AG08396 (cell line): Measurements from ENCODE around the gene SLC16A2.
"Not testable (repeated sequence)": the region's sequence is repeated elsewhere in the genome, so short reads cannot be mapped to it uniquely, and the experiment has no call there.

Experiments
- DNase-seq: peaks from one replicate; pipeline ENCODE4 v3.0.0; 2012; ENCODE audit warnings: low spot score, mixed read lengths

Gene SLC16A2

DNA sequence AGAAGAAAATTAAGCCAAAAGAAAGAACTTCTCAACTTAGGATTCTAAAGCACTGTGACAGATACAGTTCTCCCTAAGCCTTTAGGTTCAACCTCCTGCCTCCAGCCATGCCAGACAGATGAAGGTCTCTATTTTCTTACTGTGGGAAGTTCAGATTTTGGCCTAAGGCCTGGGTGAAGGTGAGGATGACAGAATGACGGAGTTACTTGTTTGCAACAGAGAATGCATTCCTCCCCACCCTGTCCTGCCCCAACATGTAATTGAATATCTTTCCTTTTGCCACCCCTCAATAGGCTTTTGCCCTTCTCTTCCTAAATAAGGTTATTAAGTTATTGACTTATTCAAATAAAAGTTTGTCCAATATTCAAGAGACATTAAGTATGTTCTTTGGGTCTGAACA is 25.6 kb downstream of the SLC16A2 start:
- no peak for DNase-seq

DNA sequence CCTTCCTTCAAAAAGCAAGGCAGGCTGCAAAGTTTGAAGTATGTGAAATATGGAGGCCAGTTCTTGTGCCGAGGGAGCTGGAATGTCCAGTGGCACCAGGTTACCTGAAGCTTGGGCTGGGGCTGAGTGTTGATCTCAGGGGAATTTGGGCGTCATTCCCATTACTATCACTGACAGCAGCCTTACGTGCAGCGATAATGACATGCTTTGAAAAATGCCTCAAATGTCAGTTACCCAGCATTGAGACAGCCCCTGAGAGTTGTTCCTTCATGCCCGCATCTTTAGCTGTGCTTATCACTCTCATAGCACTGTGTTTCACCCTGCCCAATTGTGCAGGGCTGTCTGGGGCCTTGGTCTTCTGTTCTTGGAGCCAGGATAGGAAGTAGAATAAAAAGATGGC is 27.4 kb downstream of the SLC16A2 start:
- DNase-seq = no peak

DNA sequence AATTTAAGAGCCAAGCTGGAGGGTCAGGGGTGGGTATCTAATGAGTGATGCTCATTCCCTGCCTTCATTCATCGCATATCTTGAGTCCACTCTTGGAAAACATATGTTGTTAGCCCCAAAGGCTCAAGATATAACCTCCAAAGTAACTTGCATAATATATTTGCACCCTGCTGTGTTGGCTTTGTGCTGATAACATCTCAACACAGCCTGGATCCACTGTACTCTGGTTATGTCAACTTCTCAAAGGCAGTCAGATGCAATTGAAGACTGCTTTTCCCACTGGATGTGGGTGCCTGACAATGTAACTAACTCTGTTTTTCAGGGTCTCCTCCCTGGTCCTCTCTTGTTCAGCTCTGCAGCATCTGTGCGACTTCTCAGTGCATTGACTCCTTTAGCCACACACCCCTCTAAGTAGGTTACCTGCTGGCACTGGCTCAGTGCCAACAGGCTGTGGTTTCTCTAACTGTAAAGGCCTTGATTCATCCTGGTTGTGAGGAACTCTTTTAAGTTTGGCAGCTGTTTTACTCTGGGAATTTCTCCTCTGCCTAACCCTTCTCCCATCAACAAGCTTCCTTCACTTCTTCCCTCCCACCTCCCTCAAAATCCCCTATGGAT is 28.1 kb downstream of the SLC16A2 start:
- DNase-seq = no peak

DNA sequence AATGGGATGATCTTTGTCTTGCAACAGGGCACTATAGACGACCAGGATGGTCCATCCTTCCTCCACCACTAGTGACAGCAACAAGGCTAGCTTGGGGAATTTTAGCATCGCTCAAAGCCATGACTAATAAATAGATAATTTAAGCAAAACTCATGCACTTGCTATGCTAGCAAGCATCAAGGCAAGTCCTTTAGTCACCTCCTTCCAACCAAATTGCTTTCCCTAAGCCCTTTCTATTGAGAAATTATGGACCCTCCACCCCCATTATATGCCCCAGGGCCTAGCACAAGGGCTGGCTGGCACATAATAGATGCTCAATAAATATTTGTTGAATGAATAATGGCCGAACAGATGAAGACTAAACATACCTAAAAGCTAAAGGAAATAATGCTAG is 28.6 kb downstream of the SLC16A2 start:
- DNase-seq = peak; percentile 20

DNA sequence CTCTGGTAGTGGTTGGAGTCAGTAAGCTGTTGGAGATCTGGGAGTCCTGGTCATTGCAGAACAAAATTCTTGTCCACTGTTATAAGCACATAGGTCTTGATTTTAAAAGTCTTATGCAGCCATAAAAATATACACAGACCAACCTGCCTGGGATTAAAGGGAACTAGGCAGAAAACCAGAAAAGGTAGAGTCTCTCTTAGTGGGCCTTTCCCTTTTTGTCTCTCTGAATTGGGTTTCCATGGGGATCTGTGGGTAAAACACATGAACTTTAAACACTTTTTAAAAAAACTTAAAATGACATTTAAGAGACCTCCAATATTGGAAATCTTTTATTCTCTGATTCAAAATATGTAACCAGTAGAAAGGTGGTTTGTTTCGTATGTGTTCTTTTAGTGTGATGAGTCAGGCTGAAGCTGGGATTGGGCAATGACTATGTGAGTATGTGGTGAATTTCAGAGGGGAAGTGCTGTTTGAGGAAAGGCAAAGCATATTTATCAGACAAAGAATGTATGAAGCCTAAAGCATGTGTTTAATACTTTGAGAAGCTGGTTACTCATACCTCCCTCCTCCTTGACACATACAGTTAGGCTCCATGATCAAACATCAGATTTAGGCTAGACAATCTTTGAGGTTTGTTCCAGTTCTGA is 29.6 kb downstream of the SLC16A2 start:
- peak; percentile 65 for DNase-seq

DNA sequence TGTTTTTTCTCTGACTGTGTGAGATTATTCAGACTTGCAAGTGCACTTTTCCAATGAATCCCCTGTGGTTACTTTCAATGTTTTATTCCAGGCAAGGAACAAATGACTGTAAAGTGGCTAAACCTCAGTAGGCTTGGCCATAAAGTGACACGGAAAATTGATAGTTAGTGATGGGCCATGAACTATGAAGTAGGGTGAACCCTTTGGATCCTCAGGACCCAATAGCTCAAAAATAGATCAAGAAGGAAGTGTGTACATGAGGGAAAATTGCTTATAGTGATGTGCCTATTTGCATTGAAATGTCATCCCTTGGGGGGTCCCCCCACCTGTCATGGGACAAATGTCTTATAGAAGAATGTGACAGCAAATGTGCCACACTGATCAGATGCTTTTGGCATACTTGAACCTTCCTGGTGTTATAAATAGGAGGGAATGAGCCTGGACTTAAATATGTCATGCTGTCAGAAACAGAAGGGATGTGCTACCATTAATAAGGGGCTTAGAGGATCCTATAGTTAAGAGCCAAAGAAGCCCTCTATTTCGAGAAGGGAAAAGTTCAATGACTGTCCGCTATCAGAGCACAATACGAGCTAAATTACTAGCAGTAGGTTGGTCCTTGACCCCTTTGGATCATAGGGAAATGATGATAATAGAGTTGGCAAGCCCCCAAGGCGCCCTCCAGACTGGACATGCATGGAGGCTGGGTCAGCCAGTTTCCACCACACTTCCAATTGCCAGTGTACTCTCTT is 30.3 kb downstream of the SLC16A2 start:
- DNase-seq = no peak

DNA sequence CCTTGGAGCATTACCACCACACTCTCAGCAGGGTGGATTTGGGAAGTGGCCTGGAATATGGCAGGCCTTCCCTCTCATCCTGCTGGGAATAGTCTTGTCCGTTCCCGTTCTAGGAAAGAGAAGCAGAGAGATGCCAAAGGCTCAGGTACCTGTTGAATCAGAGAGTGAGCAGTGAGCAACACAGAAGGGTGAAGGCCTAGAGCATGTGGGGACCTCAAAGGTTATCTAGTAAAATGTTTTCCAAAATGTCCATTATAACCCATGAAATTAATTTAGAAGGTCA is 30.8 kb downstream of the SLC16A2 start:
- no peak for DNase-seq

DNA sequence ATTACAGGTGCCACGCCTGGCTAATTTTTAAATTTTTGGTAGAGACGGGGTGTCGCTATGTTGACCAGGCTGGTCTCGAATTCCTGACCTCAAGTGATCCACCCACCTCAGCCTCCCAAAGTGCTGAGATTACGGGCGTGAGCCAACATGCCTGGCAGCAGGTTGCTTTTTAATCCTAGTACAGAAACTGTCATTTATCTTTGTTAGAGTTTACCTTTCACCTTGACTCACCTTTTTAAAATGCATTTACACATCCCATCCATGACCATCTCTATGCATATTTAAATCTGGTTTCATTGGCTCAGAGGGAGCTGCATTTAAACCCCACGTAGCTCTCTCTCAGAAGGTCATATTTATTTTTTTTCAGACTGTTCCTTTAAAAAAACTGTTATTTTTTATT is 31.9 kb downstream of the SLC16A2 start:
- no peak for DNase-seq

DNA sequence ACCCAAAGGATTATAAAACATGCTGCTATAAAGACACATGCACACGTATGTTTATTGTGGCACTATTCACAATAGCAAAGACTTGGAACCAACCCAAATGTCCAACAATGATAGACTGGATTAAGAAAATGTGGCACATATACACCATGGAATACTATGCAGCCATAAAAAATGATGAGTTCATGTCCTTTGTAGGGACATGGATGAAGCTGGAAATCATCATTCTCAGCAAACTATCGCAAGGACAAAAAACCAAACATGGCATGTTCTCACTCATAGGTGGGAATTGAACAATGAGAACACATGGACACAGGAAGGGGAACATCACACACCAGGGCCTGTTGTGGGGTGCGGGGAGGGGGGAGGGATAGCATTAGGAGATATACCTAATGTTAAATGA is 32.9 kb downstream of the SLC16A2 start:
- DNase-seq = not testable (repeated sequence)

DNA sequence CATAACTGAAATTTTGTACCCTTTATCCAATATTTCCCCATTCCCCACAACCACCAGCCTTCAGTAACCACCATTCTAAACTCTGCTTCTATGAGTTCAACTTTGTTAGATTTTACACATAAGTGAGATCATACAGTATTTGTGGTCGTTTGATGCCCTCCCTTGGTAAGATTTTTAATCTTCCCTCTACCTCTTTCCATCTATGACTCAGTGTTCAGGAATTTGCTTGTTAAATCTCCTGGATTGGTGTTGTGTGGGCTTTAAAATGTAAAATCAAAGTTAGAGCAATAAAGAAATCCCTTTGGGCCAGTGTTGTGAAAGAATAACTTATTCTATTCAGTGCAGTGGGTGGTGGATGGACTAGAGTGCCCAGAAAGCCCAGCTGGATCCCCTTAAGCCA is 37.4 kb downstream of the SLC16A2 start:
- no peak for DNase-seq

DNA sequence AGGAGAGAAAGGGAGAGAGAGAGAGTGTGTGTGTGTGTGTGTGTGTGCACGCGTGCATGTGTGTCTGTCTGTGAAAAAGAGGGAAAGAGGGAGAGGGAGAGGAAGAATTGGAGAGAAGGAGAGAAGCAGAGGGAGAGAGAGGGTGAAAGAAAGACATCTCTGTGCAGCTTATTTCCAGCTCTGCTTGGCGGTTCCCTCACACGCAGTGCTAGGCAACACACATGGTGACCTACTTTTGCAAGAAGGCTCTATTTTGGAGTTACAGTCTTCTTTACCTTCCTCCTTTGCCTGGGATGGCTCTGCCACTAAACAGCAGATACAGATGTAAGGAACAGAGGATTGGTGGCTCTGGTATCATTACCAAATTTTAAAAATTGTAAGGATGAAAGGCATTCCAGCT is 40.1 kb downstream of the SLC16A2 start:
- DNase-seq = no peak

DNA sequence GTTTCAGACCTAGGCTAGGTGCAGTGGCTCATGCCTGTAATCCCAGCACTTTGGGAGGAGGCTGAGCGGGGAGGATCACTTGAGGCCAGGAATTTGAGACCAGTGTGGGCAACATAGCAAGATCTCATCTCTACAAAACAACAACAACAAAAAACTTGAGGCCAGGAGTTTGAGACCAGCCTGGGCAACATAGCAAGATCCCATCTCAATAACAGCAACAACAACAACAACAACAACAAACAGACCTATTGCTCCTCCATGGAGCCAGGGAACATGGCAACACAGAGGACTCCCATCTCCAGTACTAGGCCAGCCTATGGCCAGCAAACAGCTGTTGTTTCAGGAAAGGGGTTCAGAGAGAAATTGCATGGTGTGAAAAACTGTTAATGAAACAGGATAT is 43.4 kb downstream of the SLC16A2 start:
- DNase-seq = no peak

DNA sequence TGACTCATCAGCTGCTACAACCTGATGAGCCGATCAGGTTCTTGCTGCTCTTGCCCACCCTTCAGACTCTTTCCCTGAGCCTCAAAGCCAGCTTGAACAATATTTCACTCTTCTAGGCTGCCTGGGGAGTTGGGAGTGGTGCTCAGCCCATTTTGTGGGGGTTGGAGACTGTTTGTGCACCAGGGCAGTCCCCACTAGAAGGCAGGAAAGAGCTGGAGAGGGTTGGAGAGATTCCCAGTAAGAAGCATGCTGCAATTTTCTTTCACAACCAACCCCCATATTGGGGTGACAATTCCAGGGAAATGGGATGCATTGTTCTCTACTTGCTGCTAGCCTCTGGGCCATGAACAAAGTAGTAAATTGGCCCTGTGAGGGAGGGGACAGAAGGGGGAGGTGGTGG is 44.1 kb downstream of the SLC16A2 start:
- no peak for DNase-seq

DNA sequence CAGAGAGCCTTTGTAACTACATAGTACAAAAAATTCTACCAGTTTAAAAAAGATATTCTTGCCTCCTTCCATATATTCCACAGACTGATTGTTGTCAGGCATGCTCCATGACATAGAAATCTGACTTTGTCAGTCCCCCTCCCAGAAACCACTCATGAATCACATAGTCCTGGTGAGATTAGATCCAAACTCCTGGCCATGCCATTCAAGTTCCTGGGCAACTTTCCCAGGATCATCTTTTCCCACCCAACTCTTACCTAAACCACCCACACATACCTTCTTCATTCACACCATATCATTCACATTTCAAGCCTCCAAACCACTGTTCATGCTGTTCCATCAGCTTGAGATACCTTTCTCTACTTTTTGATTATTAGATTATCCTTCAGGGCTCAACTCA is 46.4 kb downstream of the SLC16A2 start:
- DNase-seq = no peak

DNA sequence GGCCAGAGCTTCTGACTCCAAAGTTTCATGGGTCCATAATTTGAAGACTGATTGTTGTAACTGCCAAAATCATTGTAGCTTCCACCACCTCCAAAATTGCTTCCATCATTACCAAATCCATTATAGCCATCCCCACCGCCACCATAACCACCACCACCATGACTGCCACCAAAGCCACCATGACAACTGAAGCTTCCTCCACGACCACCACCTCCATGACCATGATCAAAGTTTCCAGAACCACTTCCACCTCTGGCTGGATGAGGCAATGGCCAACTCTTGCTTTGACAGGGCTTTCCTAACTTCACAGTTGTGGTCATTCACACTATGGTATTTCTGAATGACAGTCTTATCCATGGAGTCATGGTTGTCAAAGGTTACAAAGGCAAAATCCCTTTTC is 51.8 kb downstream of the SLC16A2 start:
- not testable (repeated sequence) for DNase-seq

DNA sequence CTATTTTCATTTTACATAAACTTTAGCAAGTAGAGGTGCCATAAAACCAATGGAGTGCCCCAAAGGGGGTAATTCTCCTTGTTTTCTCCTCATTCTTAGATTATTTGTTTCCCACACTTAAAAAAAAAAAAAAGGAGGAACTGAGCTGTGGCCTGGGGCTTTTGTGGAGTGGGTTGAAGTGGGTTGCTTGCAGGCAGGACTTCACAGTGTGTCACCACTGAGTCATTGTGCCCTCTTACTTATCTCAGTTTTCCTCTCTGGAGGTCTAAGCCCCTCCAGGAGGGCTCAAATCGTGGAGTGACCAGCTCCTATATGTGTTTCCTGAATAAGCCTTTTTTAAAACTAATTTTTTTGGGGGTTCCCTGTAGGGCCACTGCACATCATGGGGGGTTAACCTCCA is 69.0 kb downstream of the SLC16A2 start:
- DNase-seq = no peak

DNA sequence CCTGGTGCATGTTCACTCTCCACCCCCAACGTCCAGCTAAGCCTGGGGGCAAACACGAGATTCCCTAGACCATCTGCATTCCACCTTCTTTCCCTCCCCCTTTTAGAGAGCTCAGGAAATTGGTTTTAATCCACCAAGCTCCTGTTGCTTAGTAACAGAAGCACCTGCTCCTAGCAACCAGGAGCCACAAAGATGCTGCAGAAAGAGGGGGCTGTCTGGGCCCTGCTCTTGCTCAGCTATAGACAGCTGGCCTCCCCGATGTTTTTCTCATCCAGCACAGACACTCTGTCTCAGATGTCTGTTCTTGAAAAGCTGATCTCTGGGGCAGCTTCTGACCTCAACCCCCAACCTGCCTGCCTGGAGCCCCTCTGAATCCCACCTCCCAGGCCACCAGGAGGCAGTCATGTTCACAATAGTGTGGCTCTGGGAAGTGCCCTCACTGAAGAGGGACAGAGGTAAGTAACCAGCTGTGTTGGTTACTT is 71.5 kb downstream of the SLC16A2 start:
- DNase-seq = no peak

DNA sequence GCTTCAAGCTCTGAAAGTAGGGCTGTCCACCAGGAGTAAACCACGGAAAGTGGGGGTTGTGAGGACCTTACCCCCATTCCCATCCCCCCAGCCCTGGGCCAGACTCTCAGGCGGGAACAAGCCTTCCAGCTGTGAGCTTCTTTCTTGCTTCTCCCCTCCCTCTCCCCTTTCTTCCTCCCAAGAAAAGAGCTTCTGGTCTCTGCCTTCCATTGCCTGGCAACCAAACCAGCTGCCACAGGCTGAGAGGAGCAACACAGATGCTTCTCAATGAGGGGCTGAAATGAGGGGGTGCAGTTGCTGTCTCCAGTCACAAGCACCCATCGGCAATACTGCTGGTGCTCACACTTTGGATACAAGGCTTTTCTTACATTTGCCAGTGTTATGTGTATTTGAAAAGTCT is 72.5 kb downstream of the SLC16A2 start:
- DNase-seq = no peak

DNA sequence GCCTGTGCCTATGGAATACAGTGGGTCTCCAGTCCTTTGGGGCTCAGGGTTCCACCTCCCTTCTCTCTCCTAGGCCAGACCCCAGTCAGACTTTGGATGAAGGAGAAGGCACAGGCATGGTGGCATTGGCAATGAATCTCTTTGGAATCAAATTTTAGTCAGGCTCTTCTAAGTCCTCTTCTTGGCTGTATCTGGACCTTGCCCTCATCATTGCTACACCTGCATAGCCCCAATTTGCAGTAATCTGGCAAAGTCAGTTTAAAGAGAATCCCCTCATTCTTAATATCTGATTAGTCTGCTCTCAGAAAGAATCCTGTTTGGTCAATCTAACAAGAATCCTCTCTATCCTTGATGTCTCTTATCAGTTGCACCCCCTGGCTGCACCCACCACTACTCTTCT is 77.6 kb downstream of the SLC16A2 start:
- no peak for DNase-seq

DNA sequence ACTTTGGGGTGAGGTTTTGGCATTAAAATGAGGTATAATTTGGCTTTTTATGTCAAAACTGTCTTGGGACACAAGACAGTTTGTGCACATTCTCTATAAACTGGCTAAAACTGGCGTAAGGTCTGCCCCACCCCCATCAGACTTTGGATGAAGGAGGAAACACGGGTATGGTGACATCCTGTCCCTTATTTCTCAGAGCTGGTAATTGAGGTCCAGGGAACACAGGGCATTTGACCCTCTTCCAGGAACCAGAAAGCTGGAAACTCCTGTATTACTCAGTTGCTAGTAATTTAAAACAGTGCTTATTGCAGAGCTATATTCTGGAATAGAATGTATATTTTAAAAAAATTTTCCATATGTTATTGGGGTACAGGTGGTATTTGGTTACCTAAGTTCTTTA is 78.8 kb downstream of the SLC16A2 start:
- no peak for DNase-seq

DNA sequence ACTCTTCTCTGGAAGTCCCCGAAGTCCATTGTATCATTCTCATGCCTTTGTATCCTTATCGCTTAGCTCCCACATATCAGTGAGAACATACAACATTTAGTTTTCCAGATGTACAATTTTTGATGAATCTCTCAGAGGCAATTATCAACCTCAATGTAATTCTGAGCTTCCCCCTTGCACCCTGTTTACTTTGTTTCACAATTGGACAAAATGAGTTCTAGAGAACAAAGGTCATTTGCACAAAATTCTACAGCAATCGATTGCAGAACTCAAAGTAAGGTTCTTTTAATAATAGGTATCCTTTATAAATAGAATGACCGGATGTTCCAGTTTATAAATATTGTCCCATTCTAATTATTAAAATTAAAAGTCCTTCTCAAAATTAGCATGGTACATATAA is 79.3 kb downstream of the SLC16A2 start:
- DNase-seq = no peak

DNA sequence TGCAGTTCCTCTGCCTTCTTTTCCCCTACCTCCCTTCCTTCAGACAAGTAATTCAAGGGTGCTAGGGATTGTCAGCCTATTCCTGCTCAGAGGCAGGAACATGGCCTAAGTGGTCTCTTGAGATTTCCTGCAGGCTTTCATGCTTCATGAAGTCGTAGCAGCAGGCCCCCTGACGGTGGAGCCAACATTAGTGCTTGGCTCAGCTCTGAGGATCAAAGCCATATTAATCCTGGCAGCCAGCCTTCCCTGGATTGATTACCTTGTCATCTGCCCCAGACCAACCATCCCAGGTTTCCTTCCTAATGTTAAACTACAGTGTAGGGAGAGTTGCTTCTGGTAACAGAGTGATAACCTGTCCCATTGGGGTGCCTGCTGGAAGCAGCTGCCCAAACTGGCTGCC is 84.1 kb downstream of the SLC16A2 start:
- no peak for DNase-seq

DNA sequence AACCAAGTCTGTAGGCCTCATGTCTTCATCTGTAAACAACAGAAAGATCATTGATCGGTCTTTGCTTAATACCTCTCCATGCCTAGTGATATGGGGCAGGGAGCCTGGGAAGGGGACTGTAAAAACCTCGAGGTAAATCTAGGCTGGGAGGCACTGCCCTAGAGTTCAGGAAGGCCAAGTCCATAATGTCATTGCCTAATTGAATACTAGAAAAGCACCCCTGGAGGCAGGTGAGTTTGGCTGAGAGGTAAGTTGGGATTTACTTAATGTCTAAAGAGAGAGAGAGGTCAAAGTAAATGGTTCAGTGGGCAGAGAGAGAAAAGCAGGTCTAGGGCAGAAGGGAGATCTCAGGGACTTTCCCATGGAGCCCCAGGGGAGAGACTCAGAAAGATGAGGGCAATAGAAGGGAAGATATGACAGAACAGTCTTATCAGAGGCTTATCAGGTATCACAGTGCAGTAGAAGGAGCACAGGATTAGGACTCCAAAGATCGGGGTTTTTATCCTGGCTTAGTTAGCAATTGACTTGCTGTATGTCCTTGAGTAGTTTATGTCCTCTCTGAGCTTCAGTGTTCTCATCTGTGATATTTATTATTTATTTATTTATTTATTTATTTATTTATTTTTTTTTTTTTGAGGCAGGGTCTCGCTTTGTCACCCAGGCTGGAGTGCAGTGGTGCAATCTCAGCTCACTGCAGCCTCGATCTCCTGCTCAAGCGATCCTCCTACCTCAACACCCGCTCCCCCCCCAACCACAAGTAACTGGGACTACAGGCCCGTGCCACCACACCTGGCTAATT is 85.2 kb downstream of the SLC16A2 start:
- DNase-seq = no peak
